Measurements from ENCODE around the gene ATG10. TPM values are rescaled to one million over a fixed set of nuclear protein-coding genes. Genes with fewer than 3 reads are reported as not detected.

Gene ATG10
- total RNA-seq: 8.4 TPM

GRCh38 chr5:81971712-81972491 lies at the start of gene ATG10:
TSS of gene ATG10 (plus strand) at chr5:81972023. CDS start at chr5:81987571, 15,548 bp downstream.
- H3K4me1 ChIP-seq (ENCODE audit: control insufficient read depth in 3 of 3, insufficient read depth in 3 of 3, low read length in 3 of 3): peaks cover 0 to 3% (median 0%) of the 10 kb centered on the region in 3 donors

GRCh38 chr5:81922854-81923279 lies 49.0 kb upstream of the ATG10 start:
- Histone ChIP-seq H3K4me1 (ENCODE audit: control insufficient read depth in 3 of 3, insufficient read depth in 3 of 3, low read length in 3 of 3) (no peaks in the 10 kb centered on the region), H3K4me3 (ENCODE audit: low read length in 3 of 3) (no peak overlapping the region)

More at GRCh38 chr5:81971712-81972491, at the start of gene ATG10:
- H3K27me3 ChIP-seq (ENCODE audit: control insufficient read depth in 3 of 3, insufficient read depth in 3 of 3, low read length in 3 of 3): no peaks in the 10 kb centered on the region
- H3K27ac ChIP-seq (ENCODE audit: low read depth, low read length): peak within 1 kb of the TSS; percentile 97
- H3K9ac ChIP-seq (ENCODE audit: low read depth in 1 of 3, low read length in 3 of 3): peak within 1 kb of the TSS; percentile 95 to 99 (median 99)
- H3K36me3 ChIP-seq (ENCODE audit: control insufficient read depth in 3 of 3, insufficient read depth in 3 of 3, low read length in 3 of 3): peaks cover 0 to 3% (median 0%) of the 10 kb centered on the region in 3 donors
- no peaks in the 10 kb centered on the region for H3K9me3 ChIP-seq (ENCODE audit: control insufficient read depth in 3 of 3, low read length in 3 of 3)
- H3K4me3 ChIP-seq (ENCODE audit: low read length in 3 of 3): peak within 1 kb of the TSS; percentile 92 to 97 (median 96)

GRCh38 chr5:81924442-81924841 lies 47.4 kb upstream of the ATG10 start:
- Histone ChIP-seq H3K4me3 (ENCODE audit: low read length in 3 of 3) (no peak overlapping the region), H3K9ac (ENCODE audit: low read depth in 1 of 3, low read length in 3 of 3) (no peak overlapping the region), H3K4me1 (ENCODE audit: control insufficient read depth in 3 of 3, insufficient read depth in 3 of 3, low read length in 3 of 3) (no peaks in the 10 kb centered on the region), H3K36me3 (ENCODE audit: control insufficient read depth in 3 of 3, insufficient read depth in 3 of 3, low read length in 3 of 3) (no peaks in the 10 kb centered on the region), H3K27me3 (ENCODE audit: control insufficient read depth in 3 of 3, insufficient read depth in 3 of 3, low read length in 3 of 3) (no peaks in the 10 kb centered on the region), H3K27ac (ENCODE audit: low read depth, low read length) (no peak overlapping the region), H3K9me3 (ENCODE audit: control insufficient read depth in 3 of 3, low read length in 3 of 3) (no peaks in the 10 kb centered on the region)

More at GRCh38 chr5:81922854-81923279, 49.0 kb upstream of the ATG10 start:
- Histone ChIP-seq H3K9ac (ENCODE audit: low read depth in 1 of 3, low read length in 3 of 3) (no peak overlapping the region), H3K9me3 (ENCODE audit: control insufficient read depth in 3 of 3, low read length in 3 of 3) (no peaks in the 10 kb centered on the region), H3K27me3 (ENCODE audit: control insufficient read depth in 3 of 3, insufficient read depth in 3 of 3, low read length in 3 of 3) (no peaks in the 10 kb centered on the region), H3K36me3 (ENCODE audit: control insufficient read depth in 3 of 3, insufficient read depth in 3 of 3, low read length in 3 of 3) (no peaks in the 10 kb centered on the region), H3K27ac (ENCODE audit: low read depth, low read length) (no peak overlapping the region)

- H3K9ac ChIP-seq (ENCODE audit: low read depth in 1 of 3, low read length in 3 of 3): no peak overlapping the region
- no peaks in the 10 kb centered on the region for H3K9me3 ChIP-seq (ENCODE audit: control insufficient read depth in 3 of 3, low read length in 3 of 3)
- H3K4me1 ChIP-seq (ENCODE audit: control insufficient read depth in 3 of 3, insufficient read depth in 3 of 3, low read length in 3 of 3): no peaks in the 10 kb centered on the region
- H3K4me3 ChIP-seq (ENCODE audit: low read length in 3 of 3): no peak overlapping the region
- H3K27me3 ChIP-seq (ENCODE audit: control insufficient read depth in 3 of 3, insufficient read depth in 3 of 3, low read length in 3 of 3): no peaks in the 10 kb centered on the region
- no peaks in the 10 kb centered on the region for H3K36me3 ChIP-seq (ENCODE audit: control insufficient read depth in 3 of 3, insufficient read depth in 3 of 3, low read length in 3 of 3)
- no peak overlapping the region for H3K27ac ChIP-seq (ENCODE audit: low read depth, low read length)
These were observed 46.8 kb upstream of the ATG10 start for GRCh38 chr5:81925009-81925408.

- no peak overlapping the region for H3K9ac ChIP-seq (ENCODE audit: low read depth in 1 of 3, low read length in 3 of 3)
- H3K4me3 ChIP-seq (ENCODE audit: low read length in 3 of 3): no peak overlapping the region
- H3K4me1 ChIP-seq (ENCODE audit: control insufficient read depth in 3 of 3, insufficient read depth in 3 of 3, low read length in 3 of 3): no peaks in the 10 kb centered on the region
- no peaks in the 10 kb centered on the region for H3K9me3 ChIP-seq (ENCODE audit: control insufficient read depth in 3 of 3, low read length in 3 of 3)
- H3K36me3 ChIP-seq (ENCODE audit: control insufficient read depth in 3 of 3, insufficient read depth in 3 of 3, low read length in 3 of 3): no peaks in the 10 kb centered on the region
- no peaks in the 10 kb centered on the region for H3K27me3 ChIP-seq (ENCODE audit: control insufficient read depth in 3 of 3, insufficient read depth in 3 of 3, low read length in 3 of 3)
- H3K27ac ChIP-seq (ENCODE audit: low read depth, low read length): no peak overlapping the region
These were observed 45.8 kb upstream of the ATG10 start for GRCh38 chr5:81925981-81926380.

- H3K9ac ChIP-seq (ENCODE audit: low read depth in 1 of 3, low read length in 3 of 3): no peak overlapping the region
- H3K4me1 ChIP-seq (ENCODE audit: control insufficient read depth in 3 of 3, insufficient read depth in 3 of 3, low read length in 3 of 3): no peaks in the 10 kb centered on the region
- no peaks in the 10 kb centered on the region for H3K27me3 ChIP-seq (ENCODE audit: control insufficient read depth in 3 of 3, insufficient read depth in 3 of 3, low read length in 3 of 3)
- no peak overlapping the region for H3K27ac ChIP-seq (ENCODE audit: low read depth, low read length)
- peaks cover 0 to under 1% (median 0%) of the 10 kb centered on the region in 3 donors for H3K9me3 ChIP-seq (ENCODE audit: control insufficient read depth in 3 of 3, low read length in 3 of 3)
- no peak overlapping the region for H3K4me3 ChIP-seq (ENCODE audit: low read length in 3 of 3)
- H3K36me3 ChIP-seq (ENCODE audit: control insufficient read depth in 3 of 3, insufficient read depth in 3 of 3, low read length in 3 of 3): no peaks in the 10 kb centered on the region
These were observed 35.8 kb upstream of the ATG10 start for GRCh38 chr5:81936066-81936465.

- Histone ChIP-seq H3K36me3 (ENCODE audit: control insufficient read depth in 3 of 3, insufficient read depth in 3 of 3, low read length in 3 of 3) (no peaks in the 10 kb centered on the region), H3K4me1 (ENCODE audit: control insufficient read depth in 3 of 3, insufficient read depth in 3 of 3, low read length in 3 of 3) (no peaks in the 10 kb centered on the region), H3K27me3 (ENCODE audit: control insufficient read depth in 3 of 3, insufficient read depth in 3 of 3, low read length in 3 of 3) (no peaks in the 10 kb centered on the region), H3K27ac (ENCODE audit: low read depth, low read length) (no peak overlapping the region), H3K9me3 (ENCODE audit: control insufficient read depth in 3 of 3, low read length in 3 of 3) (peaks cover 0 to 3% (median 0%) of the 10 kb centered on the region in 3 donors), H3K9ac (ENCODE audit: low read depth in 1 of 3, low read length in 3 of 3) (no peak overlapping the region), H3K4me3 (ENCODE audit: low read length in 3 of 3) (no peak overlapping the region)
These were observed 35.1 kb upstream of the ATG10 start for GRCh38 chr5:81936750-81937149.

GRCh38 chr5:81942746-81943145 lies 29.1 kb upstream of the ATG10 start:
- Histone ChIP-seq H3K27me3 (ENCODE audit: control insufficient read depth in 3 of 3, insufficient read depth in 3 of 3, low read length in 3 of 3) (no peaks in the 10 kb centered on the region), H3K36me3 (ENCODE audit: control insufficient read depth in 3 of 3, insufficient read depth in 3 of 3, low read length in 3 of 3) (no peaks in the 10 kb centered on the region), H3K9me3 (ENCODE audit: control insufficient read depth in 3 of 3, low read length in 3 of 3) (peaks cover 0 to 3% (median 0%) of the 10 kb centered on the region in 3 donors), H3K27ac (ENCODE audit: low read depth, low read length) (no peak overlapping the region), H3K4me1 (ENCODE audit: control insufficient read depth in 3 of 3, insufficient read depth in 3 of 3, low read length in 3 of 3) (no peaks in the 10 kb centered on the region), H3K9ac (ENCODE audit: low read depth in 1 of 3, low read length in 3 of 3) (no peak overlapping the region), H3K4me3 (ENCODE audit: low read length in 3 of 3) (no peak overlapping the region)

GRCh38 chr5:81948349-81948748 lies 23.5 kb upstream of the ATG10 start:
- Histone ChIP-seq H3K36me3 (ENCODE audit: control insufficient read depth in 3 of 3, insufficient read depth in 3 of 3, low read length in 3 of 3) (no peaks in the 10 kb centered on the region), H3K4me3 (ENCODE audit: low read length in 3 of 3) (no peak overlapping the region), H3K9ac (ENCODE audit: low read depth in 1 of 3, low read length in 3 of 3) (no peak overlapping the region), H3K27ac (ENCODE audit: low read depth, low read length) (no peak overlapping the region), H3K9me3 (ENCODE audit: control insufficient read depth in 3 of 3, low read length in 3 of 3) (no peaks in the 10 kb centered on the region), H3K4me1 (ENCODE audit: control insufficient read depth in 3 of 3, insufficient read depth in 3 of 3, low read length in 3 of 3) (no peaks in the 10 kb centered on the region), H3K27me3 (ENCODE audit: control insufficient read depth in 3 of 3, insufficient read depth in 3 of 3, low read length in 3 of 3) (no peaks in the 10 kb centered on the region)

GRCh38 chr5:81949462-81949861 lies 22.4 kb upstream of the ATG10 start:
- H3K27me3 ChIP-seq (ENCODE audit: control insufficient read depth in 3 of 3, insufficient read depth in 3 of 3, low read length in 3 of 3): no peaks in the 10 kb centered on the region
- no peak overlapping the region for H3K27ac ChIP-seq (ENCODE audit: low read depth, low read length)
- no peak overlapping the region for H3K4me3 ChIP-seq (ENCODE audit: low read length in 3 of 3)
- H3K36me3 ChIP-seq (ENCODE audit: control insufficient read depth in 3 of 3, insufficient read depth in 3 of 3, low read length in 3 of 3): no peaks in the 10 kb centered on the region
- H3K9me3 ChIP-seq (ENCODE audit: control insufficient read depth in 3 of 3, low read length in 3 of 3): no peaks in the 10 kb centered on the region
- H3K9ac ChIP-seq (ENCODE audit: low read depth in 1 of 3, low read length in 3 of 3): no peak overlapping the region
- H3K4me1 ChIP-seq (ENCODE audit: control insufficient read depth in 3 of 3, insufficient read depth in 3 of 3, low read length in 3 of 3): no peaks in the 10 kb centered on the region
